KMS-11 (cell line): ENCODE results near the gene CCL19.

ENCODE experiments used
- H2AFZ ChIP-seq: fragments of 200-600 bp; sonication (generic); 2 replicates; pipeline ENCODE4 v1.6.1; 2016; ENCODE audit warnings: antibody characterized with exemption, mixed run types, low read depth
- H3K27ac ChIP-seq: fragments of 200-600 bp; sonication (generic); 2 replicates; pipeline ENCODE4 v1.6.1; 2016; ENCODE audit warnings: mild to moderate bottlenecking, mixed run types
- H3K27me3 ChIP-seq: fragments of 200-600 bp; sonication (generic); 2 replicates; pipeline ENCODE4 v1.6.1; 2017; ENCODE audit warnings: mild to moderate bottlenecking, low read depth, mixed run types, moderate library complexity; ENCODE audit not compliant: insufficient read depth
- H3K36me3 ChIP-seq: fragments of 200-600 bp; sonication (generic); 2 replicates; pipeline ENCODE4 v1.6.1; 2017; ENCODE audit warnings: mild to moderate bottlenecking, mixed run types; ENCODE audit not compliant: insufficient read depth
- H3K4me1 ChIP-seq: fragments of 200-600 bp; sonication (generic); 2 replicates; pipeline ENCODE4 v1.6.1; 2016; ENCODE audit warnings: mild to moderate bottlenecking, low read depth, mixed run types; ENCODE audit not compliant: poor library complexity, severe bottlenecking
- H3K4me2 ChIP-seq: fragments of 200-600 bp; sonication (generic); 2 replicates; pipeline ENCODE4 v1.7.0; 2016; ENCODE audit warnings: mild to moderate bottlenecking, mixed run types
- H3K4me3 ChIP-seq: fragments of 200-600 bp; sonication (generic); IDR thresholded peaks from 2 replicates; pipeline ENCODE4 v1.6.1; 2017; ENCODE audit warnings: low read depth, low read length, mixed read lengths; ENCODE audit not compliant: insufficient read depth
- H3K79me2 ChIP-seq: fragments of 200-600 bp; sonication (generic); 2 replicates; pipeline ENCODE4 v1.6.1; 2016; ENCODE audit warnings: low read depth, mixed run types; ENCODE audit not compliant: insufficient read depth
- H3K9ac ChIP-seq: fragments of 200-600 bp; sonication (generic); 2 replicates; pipeline ENCODE4 v1.6.1; 2016; ENCODE audit warnings: mild to moderate bottlenecking, mixed run types
- H4K20me1 ChIP-seq: fragments of 200-600 bp; sonication (generic); 2 replicates; pipeline ENCODE4 v1.6.1; 2016; ENCODE audit warnings: mild to moderate bottlenecking, mixed run types; ENCODE audit not compliant: insufficient read depth
- CTCF ChIP-seq: fragments of 200-600 bp; sonication (generic); conservative IDR thresholded peaks from 2 replicates; pipeline ENCODE4 v1.6.1; 2017; ENCODE audit warnings: low read depth, mild to moderate bottlenecking, antibody characterized with exemption, low read length, moderate library complexity, mixed read lengths

CCL19 gene

GRCh38 chr9:34669809-34670562, 21.1 kb downstream of the CCL19 start:
- Histone ChIP-seq H3K27ac (no peak overlapping the region), H3K4me2 (no peak overlapping the region), H3K4me1 (no peaks in the 10 kb centered on the region), H4K20me1 (no peaks in the 10 kb centered on the region), H3K4me3 (no peak overlapping the region), H3K27me3 (no peaks in the 10 kb centered on the region), H3K36me3 (no peaks in the 10 kb centered on the region), H3K9ac (no peak overlapping the region), H2AFZ (no peak overlapping the region), H3K79me2 (no peaks in the 10 kb centered on the region)
- no peak for TF ChIP-seq CTCF

GRCh38 chr9:34665381-34666250, 25.5 kb downstream of the CCL19 start:
- Histone ChIP-seq H3K79me2 (no peaks in the 10 kb centered on the region), H3K9ac (peak overlapping the region; percentile 69), H3K27me3 (no peaks in the 10 kb centered on the region), H3K4me1 (peaks cover 10% of the 10 kb centered on the region), H3K36me3 (no peaks in the 10 kb centered on the region), H2AFZ (peak overlapping the region; percentile 81), H4K20me1 (no peaks in the 10 kb centered on the region), H3K4me3 (no peak overlapping the region), H3K4me2 (peak overlapping the region; percentile 88; the same call in 1 of the 2 replicates), H3K27ac (peak overlapping the region; percentile 49)
- no peak for TF ChIP-seq CTCF

- no peak overlapping the region for H3K27ac ChIP-seq
- H4K20me1 ChIP-seq, result no peaks in the 10 kb centered on the region
- H3K9ac ChIP-seq, result peak overlapping the region; percentile 30; the same call in 1 of the 2 replicates
- H3K79me2 ChIP-seq, result no peaks in the 10 kb centered on the region
- H3K4me3 ChIP-seq, result no peak overlapping the region
- H3K4me2 ChIP-seq, result peak overlapping the region; percentile 88
- TF ChIP-seq CTCF, result no peak
- no peaks in the 10 kb centered on the region for H3K27me3 ChIP-seq
- H3K4me1 ChIP-seq, result peaks cover 10% of the 10 kb centered on the region
- H3K36me3 ChIP-seq, result no peaks in the 10 kb centered on the region
- peak overlapping the region; percentile 81 for H2AFZ ChIP-seq
Observed at GRCh38 chr9:34665067-34665380, 26.1 kb downstream of the CCL19 start.

- Histone ChIP-seq H3K27ac (no peak overlapping the region), H3K36me3 (no peaks in the 10 kb centered on the region), H2AFZ (peak overlapping the region; percentile 81; the same call in 1 of the 2 replicates), H3K79me2 (no peaks in the 10 kb centered on the region), H3K4me1 (peaks cover 10% of the 10 kb centered on the region), H3K4me3 (no peak overlapping the region), H3K4me2 (peak overlapping the region; percentile 88), H3K27me3 (no peaks in the 10 kb centered on the region), H3K9ac (peak overlapping the region; percentile 30; the same call in 1 of the 2 replicates), H4K20me1 (no peaks in the 10 kb centered on the region)
- TF ChIP-seq CTCF, result peak; percentile 91
Observed at GRCh38 chr9:34664281-34665066, 26.6 kb downstream of the CCL19 start.
